Karpas-422 (cell line): Measurements from ENCODE around the gene MYLIP. TPM values are rescaled to one million over a fixed set of nuclear protein-coding genes. Genes with fewer than 3 reads are reported as not detected.

Experiments used
- DNase-seq: peaks from one replicate; pipeline ENCODE4 v3.0.0-alpha.2; 2015
- H2AFZ ChIP-seq: fragments of 200-600 bp; sonication (generic); 2 replicates; pipeline ENCODE4 v1.6.1; 2014; ENCODE audit warnings: antibody characterized with exemption, low read length, mixed read lengths
- H3K27ac ChIP-seq: fragments of 200-600 bp; sonication (generic); 2 replicates; pipeline ENCODE4 v1.5.1; 2014; ENCODE audit warnings: mild to moderate bottlenecking, low read length, moderate library complexity
- H3K27me3 ChIP-seq: fragments of 200-600 bp; sonication (generic); 2 replicates; pipeline ENCODE4 v1.6.1; 2014; ENCODE audit warnings: low read length, mixed read lengths
- H3K36me3 ChIP-seq: fragments of 200-600 bp; sonication (generic); 2 replicates; pipeline ENCODE4 v1.6.1; 2014; ENCODE audit warnings: low read length, mixed read lengths; ENCODE audit not compliant: insufficient read depth
- H3K4me1 ChIP-seq: fragments of 200-600 bp; sonication (generic); 2 replicates; pipeline ENCODE4 v1.6.1; 2014; ENCODE audit warnings: mild to moderate bottlenecking, low read length, mixed read lengths
- H3K4me2 ChIP-seq: fragments of 200-600 bp; sonication (generic); 2 replicates; pipeline ENCODE4 v1.6.1; 2014; ENCODE audit warnings: low read length, low read depth, mild to moderate bottlenecking; ENCODE audit not compliant: poor library complexity, severe bottlenecking
- H3K4me3 ChIP-seq: fragments of 200-600 bp; sonication (generic); 2 replicates; pipeline ENCODE4 v1.5.1; 2014; ENCODE audit warnings: mild to moderate bottlenecking, antibody characterized with exemption, low read length, mixed read lengths
- H3K79me2 ChIP-seq: fragments of 200-600 bp; sonication (generic); 2 replicates; pipeline ENCODE4 v1.6.1; 2014; ENCODE audit warnings: mild to moderate bottlenecking, low read length, mixed read lengths
- H3K9ac ChIP-seq: fragments of 200-600 bp; sonication (generic); 2 replicates; pipeline ENCODE4 v1.6.0; 2014; ENCODE audit warnings: low read length
- H3K9me2 ChIP-seq: fragments of 200-600 bp; sonication (generic), shearing (Covaris generic); replicated peaks from 2 replicates; pipeline ENCODE4 v1.6.0; 2014; ENCODE audit warnings: mild to moderate bottlenecking, low read length, moderate library complexity; ENCODE audit not compliant: insufficient read depth
- H3K9me3 ChIP-seq: fragments of 300-700, 200-600 bp; sonication (generic); 2 replicates; pipeline ENCODE4 v1.6.1; 2014; ENCODE audit warnings: low read length, mixed read lengths
- H4K20me1 ChIP-seq: fragments of 200-600 bp; sonication (generic); 2 replicates; pipeline ENCODE4 v1.6.1; 2014; ENCODE audit warnings: mild to moderate bottlenecking, antibody characterized with exemption, low read length, low read depth; ENCODE audit not compliant: insufficient read depth
- total RNA-seq: library from RNA; depleted of rRNA; stranded (reverse); fragments of >200 nt; shearing (Covaris generic); gene quantifications from 2 replicates; pipeline ENCODE4 v1.2.3, GENCODE V29; 2014; ENCODE audit warnings: low replicate concordance

Gene MYLIP
- total RNA-seq, 1 experiment from 2014 or later: 71.0 TPM

DNA sequence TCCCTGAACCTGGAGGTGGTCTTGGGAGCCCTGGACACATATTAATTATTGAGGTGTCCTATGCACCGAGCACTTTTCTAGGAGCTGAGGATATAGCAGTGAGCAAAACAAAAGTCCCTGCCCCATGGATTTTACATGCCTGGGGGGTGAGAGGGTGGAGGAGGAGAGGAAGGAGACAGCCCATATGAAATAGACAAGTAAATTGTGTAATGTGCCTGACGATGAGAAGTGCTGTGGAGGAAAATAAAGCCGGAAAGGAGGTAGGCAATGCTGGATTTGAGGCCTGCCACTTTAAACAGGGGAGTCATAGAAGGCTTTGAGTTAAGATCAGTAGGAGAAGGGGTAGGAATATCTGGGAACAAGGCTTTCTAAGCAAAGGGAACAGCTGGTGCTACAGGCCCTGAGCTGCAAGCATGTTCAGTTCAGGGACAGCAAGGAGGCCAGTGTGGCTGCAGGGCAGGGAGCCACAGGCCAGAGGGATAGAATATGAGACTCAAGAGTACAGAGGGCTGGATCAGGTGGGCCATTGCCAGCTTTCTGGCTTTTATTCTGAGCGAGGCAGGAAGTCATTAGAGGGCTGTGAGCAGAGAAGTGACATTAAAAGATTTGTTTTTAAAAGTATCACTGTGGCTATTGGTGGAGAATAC lies 19.1 kb upstream of the MYLIP start:
- Histone ChIP-seq H3K27me3 (no peaks in the 10 kb centered on the region), H2AFZ (no peak overlapping the region), H3K9me3 (no peaks in the 10 kb centered on the region), H3K36me3 (no peaks in the 10 kb centered on the region), H3K4me3 (no peak overlapping the region), H3K9ac (no peak overlapping the region), H3K4me2 (no peak overlapping the region), H3K79me2 (no peaks in the 10 kb centered on the region), H3K27ac (no peak overlapping the region), H4K20me1 (no peaks in the 10 kb centered on the region), H3K9me2 (no peaks in the 10 kb centered on the region), H3K4me1 (no peaks in the 10 kb centered on the region)
- DNase-seq: no peak

DNA sequence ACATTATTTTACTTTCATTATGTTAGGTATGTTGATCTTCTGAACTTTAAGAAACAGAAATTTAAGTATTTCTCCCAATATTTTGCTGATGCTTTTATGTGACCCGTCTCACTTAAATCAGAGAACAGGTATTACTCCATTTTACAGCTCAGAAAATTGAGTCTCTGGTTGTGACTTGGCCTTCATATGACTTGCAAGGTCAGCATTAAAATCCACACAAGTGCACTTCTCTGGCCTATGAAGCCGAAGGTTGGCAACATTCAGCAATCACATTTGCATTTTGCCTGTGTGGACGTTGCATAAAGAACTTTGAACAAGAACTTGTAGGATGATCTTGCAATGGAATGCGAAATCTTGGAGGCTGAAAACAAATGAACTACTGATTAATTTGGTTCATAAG lies 10.1 kb upstream of the MYLIP start:
- H3K4me1 ChIP-seq: peaks cover 6% of the 10 kb centered on the region
- no peaks in the 10 kb centered on the region for H3K36me3 ChIP-seq
- no peaks in the 10 kb centered on the region for H3K79me2 ChIP-seq
- H3K9me2 ChIP-seq: no peaks in the 10 kb centered on the region
- H3K27me3 ChIP-seq: no peaks in the 10 kb centered on the region
- no peak overlapping the region for H3K4me2 ChIP-seq
- no peak overlapping the region for H3K4me3 ChIP-seq
- no peak overlapping the region for H2AFZ ChIP-seq
- no peak overlapping the region for H3K9ac ChIP-seq
- H4K20me1 ChIP-seq: no peaks in the 10 kb centered on the region
- no peaks in the 10 kb centered on the region for H3K9me3 ChIP-seq
- DNase-seq: no peak
- no peak overlapping the region for H3K27ac ChIP-seq

DNA sequence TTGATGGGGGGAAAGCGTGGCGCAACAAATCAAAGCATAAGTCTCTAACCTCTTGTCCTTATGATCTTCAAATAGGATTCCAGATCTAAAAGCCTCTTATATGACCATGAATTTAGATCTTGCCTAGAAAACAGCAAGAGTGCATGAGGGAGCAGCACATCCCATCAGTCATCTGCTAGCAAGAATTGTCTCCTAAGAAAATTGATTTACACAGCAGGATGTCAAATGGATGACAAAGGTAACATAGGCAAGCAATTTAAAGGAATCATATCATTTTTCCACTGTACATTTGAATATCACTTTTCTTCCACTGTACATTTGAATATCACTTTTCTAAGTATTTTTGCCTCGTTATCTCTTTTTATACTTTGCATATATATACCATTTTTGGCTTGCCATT lies 7.5 kb upstream of the MYLIP start:
- Histone ChIP-seq H3K4me3 (no peak overlapping the region), H3K4me1 (peaks cover 14% of the 10 kb centered on the region), H3K27ac (no peak overlapping the region), H2AFZ (no peak overlapping the region), H3K9me2 (no peaks in the 10 kb centered on the region), H3K4me2 (no peak overlapping the region), H3K9me3 (no peaks in the 10 kb centered on the region), H3K27me3 (no peaks in the 10 kb centered on the region; the same call in 1 of the 2 replicates), H4K20me1 (no peaks in the 10 kb centered on the region), H3K79me2 (no peaks in the 10 kb centered on the region), H3K9ac (no peak overlapping the region), H3K36me3 (no peaks in the 10 kb centered on the region)
- DNase-seq: no peak

DNA sequence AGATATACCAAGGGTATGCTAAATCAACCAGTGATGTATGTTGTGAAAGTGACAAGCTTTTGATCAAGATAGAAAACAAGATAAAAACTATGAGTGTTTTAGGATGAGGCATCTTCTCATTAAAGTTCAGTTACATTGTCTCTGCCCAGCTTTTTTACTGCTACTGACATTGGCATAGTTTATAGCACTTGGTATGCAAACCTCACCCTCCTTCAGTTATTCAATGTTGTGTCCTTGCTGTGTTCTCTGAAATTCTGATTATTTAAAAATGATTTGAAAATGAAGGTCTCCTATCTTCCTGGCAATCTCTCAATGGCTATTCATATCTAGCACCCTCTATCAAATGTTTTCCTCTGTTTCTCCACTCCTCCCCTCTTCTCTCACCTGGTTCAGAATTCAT lies 6.7 kb upstream of the MYLIP start:
- H3K4me1 ChIP-seq: peaks cover 14% of the 10 kb centered on the region
- no peaks in the 10 kb centered on the region for H3K36me3 ChIP-seq
- no peaks in the 10 kb centered on the region for H3K9me2 ChIP-seq
- H2AFZ ChIP-seq: no peak overlapping the region
- no peaks in the 10 kb centered on the region for H3K9me3 ChIP-seq
- H3K27me3 ChIP-seq: no peaks in the 10 kb centered on the region; the same call in 1 of the 2 replicates
- no peak overlapping the region for H3K4me3 ChIP-seq
- no peak overlapping the region for H3K4me2 ChIP-seq
- DNase-seq: no peak
- H3K9ac ChIP-seq: no peak overlapping the region
- H4K20me1 ChIP-seq: no peaks in the 10 kb centered on the region
- H3K27ac ChIP-seq: no peak overlapping the region
- no peaks in the 10 kb centered on the region for H3K79me2 ChIP-seq

DNA sequence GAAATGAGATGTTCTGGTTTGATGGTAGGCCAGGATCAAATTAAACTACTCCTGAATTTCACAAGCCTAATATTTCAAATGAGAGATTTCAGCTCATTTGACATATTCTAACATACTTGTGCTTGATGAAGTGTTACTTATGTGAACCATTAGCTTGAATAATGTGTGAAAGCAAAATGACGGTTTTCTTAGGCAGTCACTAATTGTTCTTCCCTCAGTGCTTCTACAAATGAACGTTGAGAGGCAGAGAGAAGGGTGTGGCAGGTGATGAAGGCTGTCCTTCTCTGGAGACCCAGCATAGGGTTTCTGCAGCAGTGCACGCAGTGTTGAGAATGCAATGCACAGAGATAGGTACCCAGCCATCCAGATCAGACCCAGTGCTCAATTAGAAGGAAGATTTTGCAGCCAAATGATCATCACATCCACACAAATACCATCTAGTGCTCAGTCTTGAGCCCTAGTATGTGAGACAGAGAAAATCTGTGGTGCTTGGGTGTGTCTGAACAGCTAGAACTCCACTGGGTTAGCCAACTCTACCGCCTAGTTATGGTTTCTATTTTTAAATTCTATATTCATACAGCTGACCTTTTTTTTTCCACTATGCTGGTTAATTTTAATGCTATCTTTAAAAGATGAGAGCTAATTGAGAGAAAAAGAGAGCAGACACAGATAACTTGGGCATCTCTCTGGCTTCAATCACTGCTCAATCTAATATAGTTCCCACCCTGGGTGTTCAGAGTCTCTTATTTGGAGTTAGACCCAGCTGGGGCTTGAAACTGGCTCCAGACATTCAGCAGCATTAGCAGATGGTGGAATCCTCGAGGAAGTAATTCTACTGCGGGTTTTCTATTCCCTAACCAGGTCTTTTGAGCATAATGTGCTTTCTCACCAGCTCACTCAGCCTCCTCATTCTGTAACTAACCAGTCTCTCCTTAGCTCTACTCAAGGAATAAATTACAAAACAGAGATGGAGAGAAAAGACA lies 4.4 kb upstream of the MYLIP start:
- Histone ChIP-seq H2AFZ (no peak overlapping the region), H3K27ac (no peak overlapping the region), H3K4me1 (peaks cover 14% of the 10 kb centered on the region), H3K36me3 (no peaks in the 10 kb centered on the region), H3K9me3 (no peaks in the 10 kb centered on the region), H4K20me1 (peaks cover under 1% of the 10 kb centered on the region; the same call in 1 of the 2 replicates), H3K4me2 (no peak overlapping the region), H3K79me2 (peaks cover 5% of the 10 kb centered on the region), H3K9me2 (no peaks in the 10 kb centered on the region), H3K27me3 (no peaks in the 10 kb centered on the region; the same call in 1 of the 2 replicates), H3K9ac (no peak overlapping the region), H3K4me3 (no peak overlapping the region)
- no peak for DNase-seq

DNA sequence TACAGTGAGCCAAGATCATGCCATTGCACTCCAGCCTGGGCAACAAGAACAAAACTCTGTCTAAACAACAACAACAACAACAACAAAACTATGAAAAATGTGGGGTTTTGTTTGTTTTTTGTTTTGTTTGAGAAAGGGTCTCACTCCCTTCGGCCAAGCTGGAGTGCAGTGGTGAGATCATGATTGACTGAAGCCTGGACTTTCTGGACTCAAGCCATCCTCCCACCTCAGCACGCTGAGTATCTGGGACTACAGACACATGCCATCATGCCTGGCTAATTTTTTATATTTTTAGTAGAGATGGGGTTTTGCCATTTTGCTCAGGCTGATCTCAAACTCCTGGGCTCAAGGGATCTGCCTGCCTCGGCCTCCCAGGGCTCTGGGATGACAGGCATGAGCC lies 2.8 kb upstream of the MYLIP start:
- no peaks in the 10 kb centered on the region; the same call in 1 of the 2 replicates for H3K27me3 ChIP-seq
- H3K79me2 ChIP-seq: peaks cover 19% of the 10 kb centered on the region
- H2AFZ ChIP-seq: no peak overlapping the region
- peaks cover 19% of the 10 kb centered on the region for H3K4me1 ChIP-seq
- H3K36me3 ChIP-seq: no peaks in the 10 kb centered on the region
- no peaks in the 10 kb centered on the region for H3K9me3 ChIP-seq
- H3K4me3 ChIP-seq: no peak overlapping the region
- H3K27ac ChIP-seq: no peak overlapping the region
- peaks cover 12% of the 10 kb centered on the region for H4K20me1 ChIP-seq
- no peak overlapping the region for H3K9ac ChIP-seq
- H3K4me2 ChIP-seq: no peak overlapping the region
- H3K9me2 ChIP-seq: no peaks in the 10 kb centered on the region
- no peak for DNase-seq

DNA sequence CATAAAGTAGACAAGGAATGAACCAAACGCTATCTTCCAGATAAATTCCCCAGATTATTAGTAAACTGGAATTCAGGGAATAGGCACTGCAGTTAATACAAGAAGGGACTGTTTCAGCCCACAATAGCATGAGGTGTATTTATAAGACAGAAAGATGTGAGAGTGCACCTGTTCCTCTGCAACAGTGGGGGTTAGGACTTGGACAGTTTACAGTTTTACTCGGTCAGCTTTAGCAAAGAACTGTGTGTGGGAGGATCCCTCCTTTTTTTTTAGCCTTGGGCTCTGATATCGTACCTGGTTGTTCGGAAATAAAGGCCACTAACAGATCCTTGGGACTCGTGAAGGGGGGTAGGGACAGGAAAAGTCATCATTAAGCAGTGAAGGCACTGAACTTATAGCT lies 2.0 kb upstream of the MYLIP start:
- H3K9ac ChIP-seq: no peak overlapping the region
- no peak overlapping the region for H2AFZ ChIP-seq
- H3K36me3 ChIP-seq: peaks cover 4% of the 10 kb centered on the region; the same call in 1 of the 2 replicates
- H3K4me1 ChIP-seq: peaks cover 22% of the 10 kb centered on the region
- no peak overlapping the region for H3K4me3 ChIP-seq
- DNase-seq: no peak
- peaks cover 27% of the 10 kb centered on the region for H3K79me2 ChIP-seq
- no peak overlapping the region for H3K4me2 ChIP-seq
- H3K27me3 ChIP-seq: no peaks in the 10 kb centered on the region; the same call in 1 of the 2 replicates
- H3K9me3 ChIP-seq: no peaks in the 10 kb centered on the region
- H3K9me2 ChIP-seq: no peaks in the 10 kb centered on the region
- H4K20me1 ChIP-seq: peaks cover 12% of the 10 kb centered on the region
- no peak overlapping the region for H3K27ac ChIP-seq

DNA sequence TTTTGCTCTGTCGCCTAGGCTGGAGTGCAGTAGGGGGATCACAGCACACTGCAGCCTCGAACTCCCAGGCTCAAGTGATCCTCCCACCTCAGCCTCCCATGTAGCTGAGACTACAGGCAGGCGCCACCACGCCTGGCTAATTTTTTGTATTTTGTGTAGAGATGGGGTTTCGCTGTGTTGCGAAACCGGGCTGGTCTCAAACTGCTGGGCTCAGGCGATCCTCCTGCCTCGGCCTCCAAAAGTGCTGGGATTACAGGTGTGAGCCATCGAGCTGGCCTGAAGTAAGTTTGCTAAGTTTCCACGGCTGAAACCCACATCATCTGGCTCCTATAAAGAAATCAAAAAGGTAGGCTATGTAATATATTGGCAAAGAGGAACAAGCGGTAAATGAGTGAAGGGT lies 1.4 kb upstream of the MYLIP start:
- peaks cover 18% of the 10 kb centered on the region for H4K20me1 ChIP-seq

More for the DNA sequence above, 1.4 kb upstream of the MYLIP start:
- Histone ChIP-seq H3K79me2 (peaks cover 34% of the 10 kb centered on the region), H3K4me3 (no peak overlapping the region), H3K27me3 (no peaks in the 10 kb centered on the region; the same call in 1 of the 2 replicates), H3K27ac (no peak overlapping the region), H3K4me1 (peaks cover 28% of the 10 kb centered on the region), H3K4me2 (no peak overlapping the region), H2AFZ (no peak overlapping the region), H3K9me2 (no peaks in the 10 kb centered on the region), H3K36me3 (peaks cover 10% of the 10 kb centered on the region; the same call in 1 of the 2 replicates), H3K9me3 (no peaks in the 10 kb centered on the region), H3K9ac (no peak overlapping the region)
- no peak for DNase-seq
